ENCODE measurements around the gene DNAI1. TPM values are rescaled to one million over a fixed set of nuclear protein-coding genes. Genes with fewer than 3 reads are reported as not detected.

The DNAI1 gene
- total RNA-seq, 2 donors from 2014 or later = not detected

DNA sequence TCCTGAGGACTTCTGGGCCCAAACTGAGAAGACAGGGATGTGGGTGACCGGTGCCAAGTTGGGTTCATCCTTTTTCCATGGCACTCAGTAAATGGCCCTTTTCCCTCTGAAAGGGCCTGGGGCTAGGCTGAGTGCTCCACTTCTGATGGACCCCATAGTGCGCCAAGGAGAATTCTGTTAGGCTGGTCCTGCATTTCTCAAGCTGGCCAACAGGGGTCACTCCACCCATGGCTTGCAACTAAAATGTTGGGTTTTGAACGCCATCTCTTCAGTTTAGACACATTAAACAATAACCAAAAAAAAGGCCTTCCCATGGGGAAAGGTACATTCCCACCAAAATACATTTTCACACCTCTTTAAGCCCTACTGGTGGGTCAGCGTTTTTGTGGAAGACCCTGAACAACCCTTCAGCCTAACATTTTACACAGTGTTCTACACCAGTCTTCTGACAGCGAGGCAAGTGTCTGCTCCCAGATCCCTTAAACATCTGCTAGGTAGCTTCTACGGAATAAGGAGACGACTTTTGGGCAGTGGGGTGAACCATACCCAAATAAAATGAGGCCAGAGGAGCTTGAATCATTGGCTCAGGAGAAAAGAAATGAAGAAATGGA lies 103.6 kb downstream of the DNAI1 start:
- Histone ChIP-seq H3K36me3 (no peaks in the 10 kb centered on the region), H3K27me3 (peaks cover 12% of the 10 kb centered on the region), H3K4me1 (peaks cover 4% of the 10 kb centered on the region), H3K9ac (ENCODE audit: low read depth in 2 of 2, low read length in 2 of 2) (no peak overlapping the region), H3K4me3 (no peak overlapping the region), H3K9me3 (no peaks in the 10 kb centered on the region), H3K27ac (no peak overlapping the region)
- DNase-seq = peak; percentile 50
- intact Hi-C loops (cut with DNase I) = no loop called here
- TF ChIP-seq, protein P1, sequence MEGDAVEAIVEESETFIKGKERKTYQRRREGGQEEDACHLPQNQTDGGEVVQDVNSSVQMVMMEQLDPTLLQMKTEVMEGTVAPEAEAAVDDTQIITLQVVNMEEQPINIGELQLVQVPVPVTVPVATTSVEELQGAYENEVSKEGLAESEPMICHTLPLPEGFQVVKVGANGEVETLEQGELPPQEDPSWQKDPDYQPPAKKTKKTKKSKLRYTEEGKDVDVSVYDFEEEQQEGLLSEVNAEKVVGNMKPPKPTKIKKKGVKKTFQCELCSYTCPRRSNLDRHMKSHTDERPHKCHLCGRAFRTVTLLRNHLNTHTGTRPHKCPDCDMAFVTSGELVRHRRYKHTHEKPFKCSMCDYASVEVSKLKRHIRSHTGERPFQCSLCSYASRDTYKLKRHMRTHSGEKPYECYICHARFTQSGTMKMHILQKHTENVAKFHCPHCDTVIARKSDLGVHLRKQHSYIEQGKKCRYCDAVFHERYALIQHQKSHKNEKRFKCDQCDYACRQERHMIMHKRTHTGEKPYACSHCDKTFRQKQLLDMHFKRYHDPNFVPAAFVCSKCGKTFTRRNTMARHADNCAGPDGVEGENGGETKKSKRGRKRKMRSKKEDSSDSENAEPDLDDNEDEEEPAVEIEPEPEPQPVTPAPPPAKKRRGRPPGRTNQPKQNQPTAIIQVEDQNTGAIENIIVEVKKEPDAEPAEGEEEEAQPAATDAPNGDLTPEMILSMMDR (IDR thresholded peaks at IDR 0.05) = peak; percentile 50

DNA sequence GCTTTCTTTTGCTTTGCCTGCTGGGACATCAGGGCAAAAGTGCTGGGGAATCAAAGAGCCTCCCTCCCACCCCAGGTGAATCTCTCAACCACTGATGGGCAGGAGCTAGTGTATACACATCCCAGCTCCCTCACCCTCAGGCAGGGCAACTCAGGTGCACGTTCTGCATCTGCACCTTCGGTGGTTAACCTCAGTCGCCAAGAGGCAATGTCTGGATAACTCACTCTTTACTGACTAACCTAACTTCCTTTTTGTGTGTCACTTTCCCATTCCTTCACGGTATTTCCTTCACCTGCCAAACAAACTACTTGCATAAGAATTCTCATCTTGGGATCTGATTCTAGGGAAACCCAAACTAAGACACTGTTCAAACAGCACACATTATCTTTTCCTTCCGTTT lies 104.7 kb downstream of the DNAI1 start:
- Histone ChIP-seq H3K9me3 (no peaks in the 10 kb centered on the region), H3K27me3 (peaks cover 12% of the 10 kb centered on the region), H3K36me3 (no peaks in the 10 kb centered on the region), H3K4me1 (peaks cover 4% of the 10 kb centered on the region), H3K27ac (no peak overlapping the region), H3K9ac (ENCODE audit: low read depth in 2 of 2, low read length in 2 of 2) (no peak overlapping the region), H3K4me3 (no peak overlapping the region)
- intact Hi-C loops (cut with DNase I) = no loop called here
- no peak for DNase-seq
- TF ChIP-seq, protein P1 (IDR thresholded peaks at IDR 0.05) = no peak

DNA sequence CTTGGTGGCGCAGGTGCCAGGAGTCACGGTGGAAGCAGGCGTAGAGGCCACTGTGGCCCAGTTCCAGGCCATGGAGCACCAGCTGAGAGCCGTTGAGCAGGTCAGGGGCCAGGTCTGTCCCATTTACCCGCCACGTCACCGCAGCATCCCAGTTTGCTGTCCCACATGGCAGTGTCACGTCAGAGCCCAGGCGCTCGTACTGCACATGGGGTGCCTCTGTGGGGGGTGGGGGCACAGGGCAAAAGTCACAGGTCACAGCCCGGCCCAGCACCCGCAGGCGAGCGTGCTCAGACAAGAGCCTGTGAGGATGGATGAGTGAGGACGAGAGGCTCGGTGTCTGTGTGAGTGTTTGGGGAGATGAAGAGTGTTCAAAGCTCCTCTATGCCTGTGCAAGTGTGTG lies 106.0 kb downstream of the DNAI1 start:
- H3K36me3 ChIP-seq = no peaks in the 10 kb centered on the region
- intact Hi-C loops (cut with DNase I) = no loop called here
- H3K4me1 ChIP-seq = peaks cover 4% of the 10 kb centered on the region
- H3K9ac ChIP-seq (ENCODE audit: low read depth in 2 of 2, low read length in 2 of 2) = no peak overlapping the region
- no peak for DNase-seq
- no peak overlapping the region for H3K27ac ChIP-seq
- H3K9me3 ChIP-seq = no peaks in the 10 kb centered on the region
- TF ChIP-seq, protein P1 (IDR thresholded peaks at IDR 0.05) = no peak
- H3K27me3 ChIP-seq = peaks cover 3% of the 10 kb centered on the region
- no peak overlapping the region for H3K4me3 ChIP-seq

DNA sequence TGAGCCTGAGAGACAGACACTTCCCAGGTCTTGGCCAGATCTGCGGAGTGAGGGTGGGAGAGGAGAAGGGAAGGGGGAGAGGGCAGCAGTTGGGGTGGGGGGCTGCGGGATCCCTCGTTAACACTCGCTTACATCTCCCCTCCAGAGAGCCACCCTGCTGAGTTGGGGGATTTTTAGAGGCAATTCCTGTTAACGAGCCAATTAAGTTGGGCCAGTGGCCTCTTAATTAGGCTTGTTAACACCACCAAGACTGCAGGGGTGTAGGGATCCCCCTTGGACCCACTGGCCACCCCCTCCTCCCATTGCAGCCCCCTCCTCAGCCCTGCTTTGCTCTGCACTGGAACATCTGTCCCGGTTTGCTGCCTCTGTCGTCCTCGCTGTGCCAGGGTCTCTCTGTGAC lies 107.3 kb downstream of the DNAI1 start:
- Histone ChIP-seq H3K36me3 (no peaks in the 10 kb centered on the region), H3K4me3 (no peak overlapping the region), H3K27me3 (no peaks in the 10 kb centered on the region), H3K4me1 (no peaks in the 10 kb centered on the region), H3K9ac (ENCODE audit: low read depth in 2 of 2, low read length in 2 of 2) (no peak overlapping the region), H3K9me3 (no peaks in the 10 kb centered on the region), H3K27ac (no peak overlapping the region)
- TF ChIP-seq, protein P1 (IDR thresholded peaks at IDR 0.05) = no peak
- no peak for DNase-seq
- intact Hi-C loops (cut with DNase I) = no loop called here

DNA sequence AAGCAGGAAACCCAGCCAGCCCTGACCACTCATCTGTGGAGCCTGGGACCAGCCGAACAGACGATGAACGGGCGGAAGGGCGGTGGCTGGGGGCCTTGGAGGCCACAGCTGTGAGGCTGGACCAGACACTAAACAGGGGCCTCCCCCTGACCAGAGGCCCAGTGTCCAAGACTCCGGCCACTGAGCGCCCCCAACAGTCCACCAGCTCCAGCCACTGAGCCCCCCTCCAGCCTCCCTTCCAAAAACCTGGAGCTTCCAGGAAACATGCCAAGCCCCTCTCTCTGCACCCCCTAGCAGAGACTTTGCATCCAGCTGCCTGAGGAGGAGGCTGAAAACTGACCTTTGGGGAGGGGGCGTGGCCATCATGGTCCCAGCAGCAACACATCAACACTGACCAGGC lies 107.7 kb downstream of the DNAI1 start:
- Histone ChIP-seq H3K4me1 (no peaks in the 10 kb centered on the region), H3K4me3 (no peak overlapping the region), H3K9ac (ENCODE audit: low read depth in 2 of 2, low read length in 2 of 2) (no peak overlapping the region), H3K9me3 (no peaks in the 10 kb centered on the region), H3K36me3 (no peaks in the 10 kb centered on the region), H3K27ac (no peak overlapping the region), H3K27me3 (no peaks in the 10 kb centered on the region)
- no peak for DNase-seq
- intact Hi-C loops (cut with DNase I) = no loop called here
- TF ChIP-seq, protein P1 (IDR thresholded peaks at IDR 0.05) = no peak
